HG03442 (cell line): ENCODE results near the gene RNF182.
"Not testable (repeated sequence)": the region's sequence is repeated elsewhere in the genome, so short reads cannot be mapped to it uniquely, and the experiment has no call there.

ENCODE experiments used
- ATAC-seq: cut with Tn5 transposase; IDR thresholded peaks from one replicate; pipeline ENCODE4 v1.9.1; 2021; ENCODE audit warnings: mild to moderate bottlenecking, moderate library complexity; ENCODE audit not compliant: unreplicated experiment

RNF182 gene

GRCh38 chr6:13953061-13953705 lies 28.4 kb downstream of the RNF182 start:
- no peak for ATAC-seq

DNA sequence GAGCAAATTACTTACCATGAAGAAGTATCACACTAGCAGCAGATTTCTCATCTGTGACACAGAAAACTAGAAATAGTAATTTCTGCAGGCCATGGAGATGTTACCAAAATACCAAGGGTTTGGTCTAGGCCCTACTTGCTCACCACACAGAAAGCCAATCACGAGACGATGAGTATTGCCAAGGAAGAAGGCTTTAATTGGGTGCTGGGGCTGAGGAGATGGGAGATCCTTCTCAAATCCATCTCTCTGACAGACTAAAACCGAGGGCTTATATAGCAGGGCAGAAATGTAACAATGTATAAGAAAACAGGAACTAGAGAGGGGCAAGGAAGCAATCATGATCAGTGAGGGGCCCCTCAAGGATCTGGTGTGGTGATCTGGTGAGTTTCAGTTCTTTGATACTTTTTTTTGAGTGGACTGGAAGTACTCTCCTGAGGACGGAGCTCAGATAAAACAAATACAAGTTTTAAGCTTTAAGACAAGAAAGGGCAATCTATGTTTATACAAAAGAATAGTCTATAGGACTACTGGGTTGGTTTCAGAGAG lies 40.9 kb downstream of the RNF182 start:
- no peak for ATAC-seq

DNA sequence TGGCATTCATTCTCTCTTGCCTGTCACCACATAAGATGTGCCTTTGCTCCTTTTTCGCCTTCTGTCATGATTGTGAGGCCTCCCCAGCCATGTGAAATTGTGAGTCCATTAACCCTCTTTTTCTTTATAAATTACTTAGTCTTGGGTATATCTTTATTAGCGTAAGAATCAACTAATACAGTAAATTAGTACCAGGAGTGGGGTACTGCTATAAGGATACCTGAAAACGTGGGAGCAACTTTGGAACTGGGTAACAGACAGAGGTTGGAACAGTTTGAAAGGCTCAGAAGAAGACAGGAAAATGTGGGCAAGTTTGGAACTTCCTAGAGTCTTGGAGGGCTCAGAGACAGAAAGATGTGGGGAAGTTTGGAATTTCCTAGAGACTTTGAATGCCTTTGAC lies 46.6 kb downstream of the RNF182 start:
- ATAC-seq: no peak

GRCh38 chr6:13972602-13973001 lies 47.9 kb downstream of the RNF182 start:
- ATAC-seq: not testable (repeated sequence)

DNA sequence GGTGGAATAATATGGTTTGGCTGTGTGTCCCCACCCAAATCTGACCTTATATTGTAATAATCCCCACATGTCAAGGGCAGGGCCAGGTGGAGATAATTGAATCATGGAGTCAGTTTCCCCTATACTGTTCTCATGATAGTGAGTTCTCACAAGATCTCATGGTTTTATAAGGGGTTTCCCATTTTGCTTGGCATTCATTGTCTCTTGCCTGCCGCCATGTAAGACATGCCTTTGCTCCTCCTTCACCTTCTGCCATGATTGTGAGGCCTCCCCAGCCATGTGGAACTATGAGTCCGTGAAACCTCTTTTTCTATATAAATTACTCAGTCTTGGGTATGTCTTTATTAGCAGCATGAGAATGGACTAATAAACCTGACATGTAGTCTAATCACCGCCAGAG lies 48.7 kb downstream of the RNF182 start:
- ATAC-seq: not testable (repeated sequence)

- ATAC-seq: no peak
These were observed 53.4 kb downstream of the RNF182 start for GRCh38 chr6:13978102-13978640.

GRCh38 chr6:13978787-13979186 lies 54.0 kb downstream of the RNF182 start:
- ATAC-seq: no peak

GRCh38 chr6:13979284-13980171 lies 54.8 kb downstream of the RNF182 start:
- no peak for ATAC-seq

GRCh38 chr6:13980534-13980933 lies 55.8 kb downstream of the RNF182 start:
- no peak for ATAC-seq

DNA sequence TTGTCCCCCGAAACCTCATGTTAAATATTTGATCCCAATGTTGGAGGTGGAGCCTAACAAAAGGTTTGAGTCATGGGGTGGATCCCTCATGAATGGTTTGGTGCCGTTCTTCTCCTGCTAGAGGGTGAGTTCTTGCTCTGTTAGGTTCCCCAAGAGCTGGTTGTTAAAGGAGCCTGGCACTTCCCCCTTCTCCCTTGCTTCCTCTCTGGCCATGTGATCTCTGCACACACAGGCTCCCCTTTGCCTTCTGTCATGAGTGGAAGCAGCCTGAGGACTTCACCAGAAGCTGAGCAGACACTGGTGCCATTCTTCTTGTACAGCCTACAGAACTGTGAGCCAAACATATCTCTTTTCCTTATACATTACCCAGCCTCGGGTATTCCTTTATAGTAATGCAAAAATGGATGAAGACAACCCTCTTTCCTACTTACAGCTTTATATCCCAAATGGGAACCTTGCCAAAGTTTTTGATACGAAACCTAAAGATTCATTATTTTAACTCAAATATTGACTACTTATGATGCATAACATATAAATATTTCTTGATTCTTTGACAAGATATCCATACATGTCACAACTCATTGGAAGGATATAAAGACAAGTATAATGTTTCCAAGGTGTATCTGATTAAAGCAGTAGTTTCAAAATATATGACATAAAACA lies 61.0 kb downstream of the RNF182 start:
- no peak for ATAC-seq

GRCh38 chr6:13986700-13987399 lies 62.1 kb downstream of the RNF182 start:
- no peak for ATAC-seq

DNA sequence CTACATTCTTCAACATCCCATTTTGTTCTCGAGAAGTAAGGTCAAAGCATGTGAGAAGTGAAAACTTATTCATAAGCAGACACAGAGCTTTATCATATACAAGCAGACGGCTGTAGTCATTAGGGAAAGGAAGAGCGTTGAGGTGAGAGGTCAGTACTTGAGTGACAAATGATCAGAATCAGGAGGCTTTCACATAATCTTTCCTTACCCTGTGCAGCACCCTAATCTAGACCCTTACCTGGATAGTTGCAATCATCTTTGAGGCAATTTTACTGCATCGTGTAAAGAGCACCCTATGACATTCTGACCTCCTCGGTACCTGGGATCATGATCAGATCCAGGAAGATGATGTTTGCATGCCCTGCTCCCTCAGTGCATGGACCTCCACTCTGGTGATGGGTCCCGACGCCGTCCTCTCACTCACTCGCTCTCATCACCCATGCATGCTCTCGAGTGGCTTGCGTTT lies 62.7 kb downstream of the RNF182 start:
- ATAC-seq: no peak

DNA sequence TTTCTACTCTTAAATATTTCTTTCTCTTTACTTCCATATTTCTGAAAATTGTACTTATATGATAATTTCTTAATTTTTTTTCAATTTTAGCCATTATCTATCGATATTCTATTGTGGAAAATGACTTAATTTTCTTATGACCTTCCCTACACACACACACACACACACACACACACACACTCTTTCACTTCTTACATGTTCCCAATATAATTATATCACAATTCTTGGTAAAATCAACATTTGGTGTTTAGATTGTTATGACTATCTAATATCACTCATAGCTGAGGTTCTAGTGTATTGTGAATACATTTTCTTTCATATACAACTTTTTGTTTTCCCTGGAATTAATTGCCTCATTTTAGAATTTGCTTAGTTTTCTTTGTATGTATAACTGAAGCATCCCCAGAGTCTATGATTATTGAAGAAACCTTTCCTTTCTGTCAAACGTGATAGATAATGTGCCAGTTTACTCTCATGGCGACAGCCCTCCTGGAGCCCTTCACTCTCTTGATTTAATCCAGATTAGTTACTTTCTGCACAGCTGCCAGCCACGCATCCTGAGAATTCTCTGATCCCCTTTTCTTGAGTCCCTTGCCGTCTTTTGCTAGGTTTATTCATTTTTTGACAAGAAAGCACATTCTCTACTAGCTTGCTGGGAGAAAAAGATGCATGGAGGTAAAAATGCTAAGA lies 63.4 kb downstream of the RNF182 start:
- no peak for ATAC-seq

GRCh38 chr6:13988908-13989307 lies 64.2 kb downstream of the RNF182 start:
- no peak for ATAC-seq

DNA sequence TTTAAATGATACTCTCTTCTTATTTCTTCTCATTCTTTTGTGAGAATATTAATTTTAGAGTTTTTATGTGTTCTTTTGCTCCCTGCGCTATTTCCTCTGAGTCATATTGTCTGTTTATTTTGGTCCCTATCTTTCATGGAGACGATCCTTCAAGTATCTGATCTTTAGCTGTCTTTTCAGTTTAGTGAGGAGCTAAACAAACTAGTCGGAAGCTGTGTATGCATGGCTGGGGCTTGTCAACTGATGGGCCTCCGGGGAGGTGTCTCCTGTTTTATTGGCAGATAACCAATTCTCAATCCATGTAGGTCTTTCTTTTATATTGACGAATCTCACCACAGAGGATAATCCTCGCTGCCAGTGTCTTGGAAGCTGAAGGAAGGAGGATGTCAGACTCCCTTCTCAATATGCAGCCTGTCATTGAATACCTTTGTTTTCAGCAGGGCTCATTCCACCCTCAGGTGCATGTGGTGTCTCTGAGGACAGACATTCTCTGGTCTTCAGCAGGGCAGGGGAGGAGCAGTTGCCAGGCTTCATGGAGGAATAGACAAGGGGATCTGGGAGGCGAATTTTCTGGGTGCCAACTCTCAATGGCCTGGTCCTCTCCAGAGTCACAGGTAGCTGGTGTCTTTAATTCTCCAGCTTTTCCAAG lies 64.9 kb downstream of the RNF182 start:
- no peak for ATAC-seq

DNA sequence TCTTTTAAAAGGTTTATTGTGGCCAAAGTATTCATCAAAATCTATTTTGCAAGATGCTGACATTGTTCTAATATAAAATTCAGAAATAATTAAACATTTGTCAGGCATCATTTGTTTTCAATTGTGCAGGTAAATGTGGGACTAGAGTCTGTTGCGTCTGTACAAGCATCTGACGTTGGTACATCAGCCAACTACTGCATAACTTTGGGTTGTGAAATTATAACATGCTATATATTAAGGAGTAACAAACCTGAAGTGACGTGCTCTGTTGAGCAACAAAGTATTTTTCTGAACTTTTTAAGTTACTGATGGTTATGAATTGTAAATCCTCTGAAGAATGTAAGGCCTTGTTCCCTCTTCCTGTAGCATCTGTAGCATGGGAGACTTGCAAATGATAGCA lies 66.0 kb downstream of the RNF182 start:
- ATAC-seq: no peak

DNA sequence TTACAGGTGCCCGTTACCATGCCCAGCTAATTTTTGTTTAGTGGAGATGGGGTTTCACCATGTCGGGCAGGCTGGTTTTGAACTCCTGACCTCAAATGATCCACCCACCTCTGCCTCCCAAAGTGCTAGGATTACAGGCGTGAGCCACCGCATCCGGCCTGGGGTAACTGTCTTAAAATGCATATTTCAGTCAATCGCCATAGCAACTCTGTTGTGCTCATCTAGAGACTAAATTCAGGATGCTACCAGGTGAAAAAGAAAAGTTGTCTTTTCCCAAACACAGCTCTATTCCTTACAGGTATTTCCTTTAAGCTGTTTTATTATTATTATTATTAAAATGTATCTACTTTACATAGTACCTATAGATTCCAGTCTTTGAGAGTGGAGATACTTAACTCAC lies 66.6 kb downstream of the RNF182 start:
- no peak for ATAC-seq

- ATAC-seq: no peak
These were observed 67.8 kb downstream of the RNF182 start for GRCh38 chr6:13992417-13993055.

GRCh38 chr6:13993416-13993815 lies 68.7 kb downstream of the RNF182 start:
- ATAC-seq: no peak
